Superior temporal gyrus (tissue), 1 donor: ENCODE measurements around the gene IFIT1B.
"Not testable (repeated sequence)": the region's sequence is repeated elsewhere in the genome, so short reads cannot be mapped to it uniquely, and the experiment has no call there.

ENCODE experiments used
- DNase-seq: peaks from one replicate; pipeline ENCODE4 v3.0.0-alpha.2; 2016; ENCODE audit errors: extremely low spot score

IFIT1B gene

GRCh38 chr10:89379103-89379502 lies 1.2 kb downstream of the IFIT1B start:
- DNase-seq, result no peak

GRCh38 chr10:89382757-89383156 lies 4.9 kb downstream of the IFIT1B start:
- DNase-seq, result no peak

GRCh38 chr10:89384474-89385340 lies 6.9 kb downstream of the IFIT1B start:
- no peak for DNase-seq

GRCh38 chr10:89388806-89389205 lies 10.9 kb downstream of the IFIT1B start:
- peak; percentile 34 for DNase-seq

GRCh38 chr10:89389254-89389653 lies 11.4 kb downstream of the IFIT1B start:
- peak; percentile 89 for DNase-seq

GRCh38 chr10:89390476-89391225 lies 12.8 kb downstream of the IFIT1B start:
- peak; percentile 68 for DNase-seq

- DNase-seq, result not testable (repeated sequence)
These were observed 13.3 kb downstream of the IFIT1B start for GRCh38 chr10:89391226-89391576.

GRCh38 chr10:89391907-89392756 lies 14.3 kb downstream of the IFIT1B start, which contains the start of gene IFIT1:
Gene IFIT1 (plus strand): TSS chr10:89392623. CDS start chr10:89392713, 90 bp downstream.
- DNase-seq, result peak; percentile 93

GRCh38 chr10:89392974-89393373 lies 15.1 kb downstream of the IFIT1B start:
- DNase-seq, result peak; percentile 78

GRCh38 chr10:89393898-89394297 lies 16.0 kb downstream of the IFIT1B start:
- DNase-seq, result no peak

GRCh38 chr10:89395141-89395540 lies 17.3 kb downstream of the IFIT1B start:
- no peak for DNase-seq

- no peak for DNase-seq
These were observed 20.3 kb downstream of the IFIT1B start for GRCh38 chr10:89398003-89398749.

GRCh38 chr10:89399956-89400355 lies 22.1 kb downstream of the IFIT1B start:
- DNase-seq, result no peak

- DNase-seq, result no peak
These were observed 25.2 kb downstream of the IFIT1B start for GRCh38 chr10:89403043-89403442.

GRCh38 chr10:89404104-89405047 lies 26.5 kb downstream of the IFIT1B start:
- DNase-seq, result no peak

GRCh38 chr10:89406178-89406577 lies 28.3 kb downstream of the IFIT1B start:
- DNase-seq, result not testable (repeated sequence)

- DNase-seq, result not testable (repeated sequence)
These were observed 29.9 kb downstream of the IFIT1B start for GRCh38 chr10:89407792-89408191.

GRCh38 chr10:89409282-89409681 lies 31.4 kb downstream of the IFIT1B start:
- DNase-seq, result not testable (repeated sequence)

GRCh38 chr10:89410551-89410950 lies 32.7 kb downstream of the IFIT1B start:
- DNase-seq, result not testable (repeated sequence)

GRCh38 chr10:89411135-89411534 lies 33.3 kb downstream of the IFIT1B start:
- DNase-seq, result not testable (repeated sequence)
